ENCODE measurements around the gene ASAP3.

Gene ASAP3

DNA sequence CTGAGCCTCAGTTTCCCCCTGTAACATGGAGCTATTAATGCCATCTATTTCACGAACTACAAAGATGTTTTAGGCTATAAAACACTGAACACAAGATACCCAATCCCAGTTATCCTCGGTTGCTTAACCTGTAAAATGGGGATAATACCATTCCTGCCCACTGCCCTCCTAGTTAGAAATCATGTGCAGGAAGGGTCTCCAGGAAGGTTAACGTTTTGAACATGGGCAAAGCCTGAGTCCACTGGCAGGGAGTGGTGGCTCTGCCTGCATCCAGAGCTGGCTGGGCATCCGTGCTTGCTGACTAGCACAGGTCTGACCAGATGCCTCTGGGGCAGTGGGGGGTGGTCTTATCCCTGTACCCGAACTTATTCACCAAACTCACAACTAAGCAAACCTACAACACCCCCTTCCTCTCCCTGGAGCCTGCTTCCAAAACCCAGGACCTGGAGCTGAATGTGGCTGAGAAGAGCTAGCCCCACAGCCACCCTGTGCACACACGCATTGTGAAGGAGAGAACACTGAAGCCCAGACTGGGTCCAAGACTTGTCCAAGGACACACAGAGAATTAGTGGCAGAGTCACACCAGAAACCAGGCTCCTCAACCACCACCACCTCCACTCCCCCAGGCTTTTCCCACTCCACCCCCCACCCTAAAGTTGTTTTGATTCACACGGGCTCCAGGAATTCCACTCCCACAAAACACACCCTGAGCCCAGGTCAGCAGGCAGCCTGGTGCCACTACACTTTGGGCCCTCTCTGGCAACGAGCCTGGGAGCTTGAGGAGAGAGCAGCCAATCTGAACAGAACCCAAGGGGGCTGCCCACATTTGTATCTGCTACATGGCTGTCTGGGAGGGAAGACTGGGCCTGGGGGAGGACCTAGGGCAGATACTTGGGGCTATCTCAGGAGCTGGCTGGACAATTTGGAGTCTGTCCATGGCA is 45.4 kb upstream of the ASAP3 start:
- TF ChIP-seq, protein P1, sequence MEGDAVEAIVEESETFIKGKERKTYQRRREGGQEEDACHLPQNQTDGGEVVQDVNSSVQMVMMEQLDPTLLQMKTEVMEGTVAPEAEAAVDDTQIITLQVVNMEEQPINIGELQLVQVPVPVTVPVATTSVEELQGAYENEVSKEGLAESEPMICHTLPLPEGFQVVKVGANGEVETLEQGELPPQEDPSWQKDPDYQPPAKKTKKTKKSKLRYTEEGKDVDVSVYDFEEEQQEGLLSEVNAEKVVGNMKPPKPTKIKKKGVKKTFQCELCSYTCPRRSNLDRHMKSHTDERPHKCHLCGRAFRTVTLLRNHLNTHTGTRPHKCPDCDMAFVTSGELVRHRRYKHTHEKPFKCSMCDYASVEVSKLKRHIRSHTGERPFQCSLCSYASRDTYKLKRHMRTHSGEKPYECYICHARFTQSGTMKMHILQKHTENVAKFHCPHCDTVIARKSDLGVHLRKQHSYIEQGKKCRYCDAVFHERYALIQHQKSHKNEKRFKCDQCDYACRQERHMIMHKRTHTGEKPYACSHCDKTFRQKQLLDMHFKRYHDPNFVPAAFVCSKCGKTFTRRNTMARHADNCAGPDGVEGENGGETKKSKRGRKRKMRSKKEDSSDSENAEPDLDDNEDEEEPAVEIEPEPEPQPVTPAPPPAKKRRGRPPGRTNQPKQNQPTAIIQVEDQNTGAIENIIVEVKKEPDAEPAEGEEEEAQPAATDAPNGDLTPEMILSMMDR (IDR thresholded peaks at IDR 0.05; ENCODE audit: low read depth, low read length), result no peak
- no peak overlapping the region for H3K4me3 ChIP-seq (ENCODE audit: low read depth, low read length)

DNA sequence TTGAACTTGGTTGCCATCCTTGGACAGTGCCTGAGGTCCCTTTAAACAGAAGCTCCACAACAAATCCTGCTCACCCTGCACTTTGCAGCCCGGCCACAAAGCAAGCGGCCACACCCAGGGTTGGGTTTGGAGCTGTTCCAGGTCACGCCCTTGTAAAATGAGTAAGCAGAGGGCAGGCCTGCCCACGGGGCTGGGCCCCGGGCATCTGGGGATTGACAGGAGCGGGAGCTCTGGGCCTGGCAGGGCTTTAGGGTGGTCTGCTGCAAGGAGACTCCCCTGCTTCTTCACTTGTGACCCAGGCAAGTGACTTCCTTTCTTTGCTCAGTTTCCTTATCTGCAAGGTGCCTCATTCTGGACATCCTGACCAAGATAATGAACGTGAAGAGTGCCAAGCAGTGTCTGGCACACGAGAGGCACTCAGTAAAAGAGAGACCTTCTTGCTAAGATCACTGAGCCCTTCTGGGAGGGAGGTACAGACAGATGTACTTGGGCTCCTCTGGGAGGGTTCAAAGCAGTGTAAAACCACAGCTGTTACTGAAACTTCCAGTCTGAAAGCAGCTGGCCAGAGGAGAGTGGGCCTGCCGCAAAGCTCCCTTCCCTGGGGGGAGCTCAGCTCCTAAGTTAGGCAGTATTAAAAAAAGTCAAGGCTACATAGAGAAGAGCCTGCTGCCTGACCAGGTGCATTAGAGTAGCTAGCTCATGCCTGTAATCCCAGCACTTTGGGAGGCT is 44.4 kb upstream of the ASAP3 start:
- TF ChIP-seq, protein P1 (IDR thresholded peaks at IDR 0.05; ENCODE audit: low read depth, low read length), result no peak

DNA sequence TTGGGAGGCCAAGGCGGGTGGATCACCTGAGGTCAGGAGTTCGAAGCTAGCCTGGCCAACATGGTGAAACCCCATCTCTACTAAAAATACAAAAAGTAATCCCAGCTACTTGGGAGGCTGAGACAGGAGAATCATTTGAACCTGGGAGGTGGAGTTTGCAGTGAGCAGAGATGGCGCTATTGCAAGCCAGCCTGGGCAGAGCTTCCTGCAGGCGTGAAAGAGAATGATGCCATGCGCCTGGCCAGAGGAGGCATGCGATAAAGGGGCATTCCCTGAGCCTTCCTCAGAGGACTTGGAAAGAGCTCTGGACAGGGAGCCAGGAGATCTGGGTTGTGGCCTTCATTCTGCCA is 43.9 kb upstream of the ASAP3 start:
- TF ChIP-seq, protein P1 (IDR thresholded peaks at IDR 0.05; ENCODE audit: low read depth, low read length), result no peak
- H3K4me3 ChIP-seq (ENCODE audit: low read depth, low read length), result no peak overlapping the region

More for the DNA sequence above, 44.4 kb upstream of the ASAP3 start:
- no peak overlapping the region for H3K4me3 ChIP-seq (ENCODE audit: low read depth, low read length)

DNA sequence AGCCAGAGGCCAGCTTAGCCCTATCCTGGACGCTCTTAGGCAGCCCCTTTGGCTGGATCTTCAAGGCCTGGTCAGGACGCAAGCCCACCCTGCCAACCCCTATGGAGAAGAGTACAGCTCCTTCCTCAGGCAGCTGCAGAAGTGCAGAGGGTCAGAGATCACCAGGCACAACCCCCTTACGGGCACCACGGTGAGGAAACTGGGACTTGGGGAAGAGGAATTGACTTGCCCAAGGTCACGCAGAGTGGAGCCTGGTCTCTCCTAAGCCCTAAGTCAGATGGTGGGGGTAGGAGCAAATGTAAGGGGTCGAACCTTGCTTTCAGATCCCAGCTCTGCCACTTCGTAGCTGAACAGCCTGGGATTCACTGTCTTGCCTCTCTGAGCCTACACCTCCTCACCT is 43.4 kb upstream of the ASAP3 start:
- TF ChIP-seq, protein P1 (IDR thresholded peaks at IDR 0.05; ENCODE audit: low read depth, low read length), result no peak
- H3K4me3 ChIP-seq (ENCODE audit: low read depth, low read length), result no peak overlapping the region

GRCh38 chr1:23526329-23527041 is 42.5 kb upstream of the ASAP3 start:
- TF ChIP-seq, protein P1 (IDR thresholded peaks at IDR 0.05; ENCODE audit: low read depth, low read length), result no peak
- no peak overlapping the region for H3K4me3 ChIP-seq (ENCODE audit: low read depth, low read length)

GRCh38 chr1:23525558-23526250 is 41.7 kb upstream of the ASAP3 start:
- no peak overlapping the region for H3K4me3 ChIP-seq (ENCODE audit: low read depth, low read length)
- TF ChIP-seq, protein P1 (IDR thresholded peaks at IDR 0.05; ENCODE audit: low read depth, low read length), result no peak
